ENCODE measurements around the gene GNA12.
A peak's percentile ranks its signal among the peaks of the same experiment; 100 is the strongest.

DNA sequence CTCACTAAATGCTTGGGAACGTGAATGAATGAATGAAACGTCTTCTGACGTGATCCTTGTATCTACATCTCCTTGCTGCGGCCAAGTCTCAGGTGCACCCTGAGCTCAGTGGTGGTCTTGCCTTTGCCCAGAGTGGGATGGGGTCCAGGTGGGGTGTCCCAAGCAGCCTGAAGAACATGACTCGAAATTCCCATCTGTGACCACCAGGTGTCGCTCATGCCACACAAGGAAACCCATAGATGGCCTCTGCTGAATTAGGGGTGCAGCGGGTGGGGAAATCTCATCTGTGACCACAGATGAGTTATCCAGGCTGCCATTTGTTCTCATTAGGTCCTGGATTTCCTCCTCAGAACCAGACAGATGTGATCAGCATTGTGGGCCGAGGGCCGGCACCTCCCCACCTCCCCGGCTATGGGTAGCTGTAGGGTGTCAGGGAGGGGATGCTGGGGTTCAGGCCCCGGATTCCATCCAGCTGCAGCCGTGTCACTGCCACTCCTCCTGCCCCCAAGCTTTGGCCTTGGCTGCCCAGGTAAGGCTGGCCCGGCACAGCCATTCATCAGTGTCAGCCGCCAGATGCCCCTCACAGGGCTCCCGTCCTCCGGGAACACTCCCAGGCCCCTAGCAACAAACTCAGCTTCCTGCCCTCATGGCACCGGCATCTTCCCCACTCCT is 21.0 kb upstream of the GNA12 start:
- TF ChIP-seq POLR2A (IDR thresholded peaks at IDR 0.05) = no peak
- TF ChIP-seq, protein P1, sequence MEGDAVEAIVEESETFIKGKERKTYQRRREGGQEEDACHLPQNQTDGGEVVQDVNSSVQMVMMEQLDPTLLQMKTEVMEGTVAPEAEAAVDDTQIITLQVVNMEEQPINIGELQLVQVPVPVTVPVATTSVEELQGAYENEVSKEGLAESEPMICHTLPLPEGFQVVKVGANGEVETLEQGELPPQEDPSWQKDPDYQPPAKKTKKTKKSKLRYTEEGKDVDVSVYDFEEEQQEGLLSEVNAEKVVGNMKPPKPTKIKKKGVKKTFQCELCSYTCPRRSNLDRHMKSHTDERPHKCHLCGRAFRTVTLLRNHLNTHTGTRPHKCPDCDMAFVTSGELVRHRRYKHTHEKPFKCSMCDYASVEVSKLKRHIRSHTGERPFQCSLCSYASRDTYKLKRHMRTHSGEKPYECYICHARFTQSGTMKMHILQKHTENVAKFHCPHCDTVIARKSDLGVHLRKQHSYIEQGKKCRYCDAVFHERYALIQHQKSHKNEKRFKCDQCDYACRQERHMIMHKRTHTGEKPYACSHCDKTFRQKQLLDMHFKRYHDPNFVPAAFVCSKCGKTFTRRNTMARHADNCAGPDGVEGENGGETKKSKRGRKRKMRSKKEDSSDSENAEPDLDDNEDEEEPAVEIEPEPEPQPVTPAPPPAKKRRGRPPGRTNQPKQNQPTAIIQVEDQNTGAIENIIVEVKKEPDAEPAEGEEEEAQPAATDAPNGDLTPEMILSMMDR (IDR thresholded peaks at IDR 0.05) = peak in 3 of 4 experiments; percentile 81 to 90 (median 84)

All from gastroesophageal sphincter (tissue), 3 donors.